Fibroblast of villous mesenchyme (primary cell): Measurements from ENCODE around the gene MYCBP2. TPM values are rescaled to one million over a fixed set of nuclear protein-coding genes. Genes with fewer than 3 reads are reported as not detected.
A peak's percentile ranks its signal among the peaks of the same experiment; 100 is the strongest.

Experiments used
- DNase-seq: peaks from one replicate; pipeline ENCODE4 v3.0.0-alpha.2; 2010; ENCODE audit warnings: low read depth
- H3K4me3 ChIP-seq: 2 replicates; pipeline ENCODE4 v1.5.1; 2011; ENCODE audit warnings: low read depth, mild to moderate bottlenecking, low read length
- CTCF ChIP-seq: IDR thresholded peaks from 2 replicates; pipeline ENCODE4 v1.5.1; 2012; ENCODE audit warnings: low read depth, mild to moderate bottlenecking, low read length; ENCODE audit not compliant: insufficient read depth
- total RNA-seq: library from RNA; depleted of rRNA; stranded (reverse); fragments of >200 nt; gene quantifications from 2 replicates; pipeline ENCODE4 v1.2.3, GENCODE V29; 2012

MYCBP2 gene
- total RNA-seq, 1 donor, result 84.6 TPM

- TF ChIP-seq CTCF, result peak; percentile 74
- H3K4me3 ChIP-seq, result no peak overlapping the region
- peak; percentile 58 for DNase-seq
These were observed 324.2 kb downstream of the MYCBP2 start for GRCh38 chr13:77002590-77003190.

DNA sequence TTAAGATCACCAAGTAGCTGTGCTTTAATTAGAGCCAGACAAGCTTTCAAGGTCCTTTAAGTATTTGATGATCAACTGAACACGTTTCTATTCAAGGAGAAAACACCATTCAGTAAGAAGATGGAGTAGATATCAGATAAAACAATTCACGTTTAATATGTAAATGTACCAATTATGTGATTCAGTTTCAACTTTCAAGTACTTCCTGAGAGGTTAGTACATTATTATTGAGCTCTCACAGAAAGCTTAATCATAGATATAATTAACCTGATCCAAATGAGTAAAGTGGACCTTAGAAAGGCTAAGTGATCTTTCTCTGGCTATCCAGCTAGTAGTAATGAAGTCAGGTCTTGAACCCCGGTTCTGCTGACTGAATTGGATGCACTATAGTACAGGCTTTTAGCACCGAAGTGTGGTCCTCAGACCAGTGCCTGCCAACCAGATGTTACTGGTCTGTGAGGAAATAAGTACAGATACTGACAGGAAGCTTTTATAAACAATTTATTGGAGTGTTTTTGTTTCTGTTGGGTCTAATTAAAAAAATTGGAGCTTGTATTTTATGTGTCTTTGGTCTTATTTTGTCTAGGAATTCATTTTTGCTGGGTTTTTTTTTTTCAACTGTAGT is 324.8 kb downstream of the MYCBP2 start:
- H3K4me3 ChIP-seq, result no peak overlapping the region
- TF ChIP-seq CTCF, result no peak
- DNase-seq, result peak; percentile 45

GRCh38 chr13:77001540-77001939 is 325.4 kb downstream of the MYCBP2 start:
- TF ChIP-seq CTCF, result no peak
- no peak for DNase-seq
- H3K4me3 ChIP-seq, result no peak overlapping the region

GRCh38 chr13:77000475-77000874 is 326.4 kb downstream of the MYCBP2 start:
- no peak for TF ChIP-seq CTCF
- DNase-seq, result peak; percentile 83
- no peak overlapping the region for H3K4me3 ChIP-seq

Other genes starting within 250 kb of the MYCBP2 start
- gene SCEL, start 208.6 kb upstream of the MYCBP2 start, total RNA-seq, result not detected in 2 replicates